IMR-90 (cell line): ENCODE measurements around the gene BIRC5. TPM values are rescaled to one million over a fixed set of nuclear protein-coding genes. Genes with fewer than 3 reads are reported as not detected.

Source experiments
- MXI1 ChIP-seq: IDR thresholded peaks from 2 replicates; pipeline ENCODE4 v1.6.1; 2012; ENCODE audit warnings: low read depth, mild to moderate bottlenecking, low read length, moderate library complexity, borderline replicate concordance
- polyA plus RNA-seq, 3 experiments: library from polyadenylated mRNA; depleted of rRNA; stranded (reverse); fragments of >200 nt; gene quantifications; 2 replicates each; pipeline ENCODE4 v1.2.3, GENCODE V29; 2012; ENCODE audit warnings: low replicate concordance in 1 of 3
- total RNA-seq: library from RNA; depleted of rRNA; stranded (reverse); fragments of >200 nt; gene quantifications from 2 replicates; pipeline ENCODE4 v1.2.3, GENCODE V29; 2012
- TF ChIP-seq, protein P1 (sequence below): conservative IDR thresholded peaks from 2 replicates; pipeline ENCODE4 v1.5.1; 2012; ENCODE audit warnings: mild to moderate bottlenecking, low read depth, low read length, improper control_type of control experiment

Gene BIRC5
- total and polyA plus RNA-seq, 2 of the 4 experiments (the other 2 are of a cell fraction) = 16.6 to 52.7 TPM

DNA sequence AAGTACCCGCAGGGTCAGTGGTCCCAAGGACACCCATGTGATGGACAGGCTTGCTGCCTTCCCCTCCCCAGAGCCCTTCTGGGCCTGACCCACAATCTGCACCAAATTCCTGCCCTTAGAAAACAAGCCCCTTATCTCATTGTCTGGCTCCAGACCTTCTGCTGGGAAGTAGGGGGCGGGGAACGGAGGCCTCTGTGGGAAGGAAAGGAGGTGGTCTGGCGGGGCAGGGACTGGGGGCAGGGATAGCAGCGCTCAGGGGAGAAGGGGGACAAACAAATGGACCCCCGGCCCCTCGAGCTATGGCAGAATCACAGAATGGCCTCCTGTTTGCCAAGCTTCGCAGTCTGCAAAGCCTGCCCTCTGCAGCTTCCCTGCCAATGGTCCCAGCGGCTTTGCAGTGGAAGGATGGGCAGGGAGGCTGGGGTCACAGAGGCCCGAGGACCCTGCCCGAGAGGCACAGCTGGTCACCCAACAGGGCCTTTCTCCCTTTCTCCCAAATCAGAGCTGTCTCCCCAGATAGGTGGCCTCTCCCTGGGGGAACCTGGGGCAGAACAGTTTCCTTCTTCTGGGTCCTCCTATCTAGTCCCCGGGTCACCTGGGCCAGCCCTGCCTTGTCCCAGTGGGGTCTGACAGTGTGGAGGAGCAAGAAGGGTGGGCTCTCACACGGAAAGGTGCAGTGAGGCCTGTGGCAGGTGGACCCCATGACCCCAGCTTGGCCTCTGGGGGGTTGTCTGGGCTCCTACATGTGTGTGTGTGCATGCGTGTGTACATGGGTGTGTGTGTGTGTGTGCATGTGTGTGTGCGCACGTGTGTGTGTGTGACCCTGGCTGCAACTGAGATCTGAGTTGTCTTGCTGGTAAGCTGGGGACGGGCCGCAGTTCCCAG is 42.9 kb downstream of the BIRC5 start (continued):
- TF ChIP-seq, protein P1, sequence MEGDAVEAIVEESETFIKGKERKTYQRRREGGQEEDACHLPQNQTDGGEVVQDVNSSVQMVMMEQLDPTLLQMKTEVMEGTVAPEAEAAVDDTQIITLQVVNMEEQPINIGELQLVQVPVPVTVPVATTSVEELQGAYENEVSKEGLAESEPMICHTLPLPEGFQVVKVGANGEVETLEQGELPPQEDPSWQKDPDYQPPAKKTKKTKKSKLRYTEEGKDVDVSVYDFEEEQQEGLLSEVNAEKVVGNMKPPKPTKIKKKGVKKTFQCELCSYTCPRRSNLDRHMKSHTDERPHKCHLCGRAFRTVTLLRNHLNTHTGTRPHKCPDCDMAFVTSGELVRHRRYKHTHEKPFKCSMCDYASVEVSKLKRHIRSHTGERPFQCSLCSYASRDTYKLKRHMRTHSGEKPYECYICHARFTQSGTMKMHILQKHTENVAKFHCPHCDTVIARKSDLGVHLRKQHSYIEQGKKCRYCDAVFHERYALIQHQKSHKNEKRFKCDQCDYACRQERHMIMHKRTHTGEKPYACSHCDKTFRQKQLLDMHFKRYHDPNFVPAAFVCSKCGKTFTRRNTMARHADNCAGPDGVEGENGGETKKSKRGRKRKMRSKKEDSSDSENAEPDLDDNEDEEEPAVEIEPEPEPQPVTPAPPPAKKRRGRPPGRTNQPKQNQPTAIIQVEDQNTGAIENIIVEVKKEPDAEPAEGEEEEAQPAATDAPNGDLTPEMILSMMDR = no peak
- TF ChIP-seq MXI1 = no peak
